Esophagus muscularis mucosa (tissue), 4 donors: ENCODE data around the gene TPRKB. TPM values are rescaled to one million over a fixed set of nuclear protein-coding genes. Genes with fewer than 3 reads are reported as not detected.
"Not testable (repeated sequence)": the region's sequence is repeated elsewhere in the genome, so short reads cannot be mapped to it uniquely, and the experiment has no call there.

Experiments used
- DNase-seq: peaks from one replicate; pipeline ENCODE4 v3.0.0-alpha.2; 2017; ENCODE audit errors: extremely low spot score
- H3K27ac ChIP-seq, 4 donors: fragments of 200-600 bp; sonication (generic); replicated peaks in 1 of 4; 1 replicate in 3 of 4; 2 replicates in 1 of 4; pipeline ENCODE4 v1.5.1; 2016 to 2019; ENCODE audit warnings: mild to moderate bottlenecking in 1 of 4
- H3K27me3 ChIP-seq, 4 donors: fragments of 200-600 bp; sonication (generic); one replicate each; pipeline versions ENCODE4 v1.5.1 to v1.6.0; 2016 to 2019
- H3K36me3 ChIP-seq, 4 donors: fragments of 200-600 bp; sonication (generic); one replicate each; pipeline ENCODE4 v1.5.1; 2016 to 2019
- H3K4me1 ChIP-seq, 4 donors: fragments of 200-600 bp; sonication (generic); one replicate each; pipeline ENCODE4 v1.5.1; 2016 to 2019
- H3K4me3 ChIP-seq, 4 donors: fragments of 200-600 bp; sonication (generic); 1 replicate in 2 of 4; 2 replicates in 2 of 4; pipeline ENCODE4 v1.5.1; 2016 to 2019; ENCODE audit warnings: mild to moderate bottlenecking in 4 of 4, moderate library complexity in 1 of 4
- H3K9me3 ChIP-seq, 4 donors: fragments of 200-600 bp; sonication (generic); 1 replicate in 3 of 4; 2 replicates in 1 of 4; pipeline ENCODE4 v1.5.1; 2016 to 2019
- CTCF ChIP-seq, 3 experiments: fragments of 200-600 bp in 2 of 3; fragments of 450-650 bp in 1 of 3; sonication (generic) in 2 of 3; IDR thresholded peaks; one replicate each; pipeline ENCODE4 v1.5.1; 2017 to 2019; ENCODE audit warnings: antibody characterized with exemption in 3 of 3, mild to moderate bottlenecking in 2 of 3, moderate library complexity in 1 of 3
- EP300 ChIP-seq: sonication (generic); formaldehyde crosslinking; IDR thresholded peaks from one replicate; pipeline ENCODE4 v1.6.1; 2017; ENCODE audit warnings: antibody characterized with exemption
- POLR2A ChIP-seq: fragments of 450-650 bp; IDR thresholded peaks from one replicate; pipeline ENCODE4 v1.6.1; 2017; ENCODE audit warnings: antibody characterized with exemption, moderate library complexity, mild to moderate bottlenecking, low read depth
- POLR2AphosphoS5 ChIP-seq, 2 donors: sonication (generic); formaldehyde crosslinking; IDR thresholded peaks; one replicate each; pipeline ENCODE4 v1.6.1; 2017; ENCODE audit warnings: antibody characterized with exemption in 2 of 2
- WGBS: methylation state at CpG from one replicate; pipeline ENCODE4 v1.1.5; 2018; 5-methylcytosine and 5-hydroxymethylcytosine counted together
- intact Hi-C: fragments of 100-400 bp; cut with DNase I; formaldehyde crosslinking; loops from one replicate; pipeline ENCODE4 v1.15.1; 2023
- total RNA-seq, 4 donors: library from RNA; depleted of rRNA; stranded (reverse); fragments of >200 nt; gene quantifications; one replicate each; pipeline versions ENCODE4 v1.1.0 to v1.2.1, GENCODE V29; 2016

TPRKB gene
- total RNA-seq, 4 donors from 2014 or later = 13.6 to 30.3 (median 23.4) TPM

- Histone ChIP-seq H3K9me3 (no peaks in the 10 kb centered on the region), H3K4me1 (no peaks in the 10 kb centered on the region), H3K36me3 (peaks cover 44 to 95% (median 81%) of the 10 kb centered on the region in 4 donors), H3K27me3 (no peaks in the 10 kb centered on the region), H3K27ac (no peak overlapping the region), H3K4me3 (no peak overlapping the region)
- intact Hi-C loops = no loop called here
- TF ChIP-seq POLR2AphosphoS5 (IDR thresholded peaks at IDR 0.05) (no peak), CTCF (IDR thresholded peaks at IDR 0.05) (no peak), POLR2A (no peak), EP300 (no peak)
- 84% methylated on average over 1 of the region's 1 CpG for WGBS
- no peak for DNase-seq
These were observed 29.2 kb upstream of the TPRKB start for GRCh38 chr2:73766349-73766748.

- no peak overlapping the region for H3K4me3 ChIP-seq
- TF ChIP-seq EP300 = no peak
- WGBS = 100% methylated on average over 1 of the region's 1 CpG
These were observed 27.8 kb upstream of the TPRKB start for GRCh38 chr2:73764945-73765344.

GRCh38 chr2:73762571-73762970 lies 25.4 kb upstream of the TPRKB start:
- intact Hi-C loops = no loop called here
- DNase-seq = no peak
- Histone ChIP-seq H3K4me3 (no peak overlapping the region), H3K9me3 (no peaks in the 10 kb centered on the region), H3K27ac (no peak overlapping the region), H3K27me3 (no peaks in the 10 kb centered on the region), H3K36me3 (peaks cover 45 to 83% (median 69%) of the 10 kb centered on the region in 4 donors), H3K4me1 (peaks cover 15 to 21% (median 16%) of the 10 kb centered on the region in 4 donors)
- TF ChIP-seq EP300 = no peak
- no peak for TF ChIP-seq POLR2AphosphoS5 (IDR thresholded peaks at IDR 0.05)
- TF ChIP-seq POLR2A = no peak
- no peak for TF ChIP-seq CTCF (IDR thresholded peaks at IDR 0.05)
- WGBS = 70% methylated on average over 1 of the region's 1 CpG

More at GRCh38 chr2:73764945-73765344, 27.8 kb upstream of the TPRKB start:
- DNase-seq = no peak
- Histone ChIP-seq H3K27ac (no peak overlapping the region), H3K9me3 (no peaks in the 10 kb centered on the region), H3K27me3 (no peaks in the 10 kb centered on the region), H3K36me3 (peaks cover 53 to 97% (median 85%) of the 10 kb centered on the region in 4 donors), H3K4me1 (peaks cover 3 to 7% (median 5%) of the 10 kb centered on the region in 4 donors)
- intact Hi-C loops = no loop called here

- no peak for DNase-seq
- Histone ChIP-seq H3K27ac (no peak overlapping the region), H3K36me3 (peaks cover 29 to 84% (median 60%) of the 10 kb centered on the region in 4 donors), H3K27me3 (no peaks in the 10 kb centered on the region), H3K4me3 (no peak overlapping the region), H3K4me1 (peaks cover 15 to 21% (median 16%) of the 10 kb centered on the region in 4 donors), H3K9me3 (no peaks in the 10 kb centered on the region)
- intact Hi-C loops = no loop called here
- WGBS = 88% methylated on average over 2 of the region's 2 CpGs
- TF ChIP-seq POLR2AphosphoS5 (IDR thresholded peaks at IDR 0.05) = no peak
- TF ChIP-seq POLR2A = no peak
- no peak for TF ChIP-seq EP300
- TF ChIP-seq CTCF (IDR thresholded peaks at IDR 0.05) = no peak
These were observed 22.8 kb upstream of the TPRKB start for GRCh38 chr2:73759904-73760303.

- intact Hi-C loops = no loop called here
- H3K9me3 ChIP-seq = no peaks in the 10 kb centered on the region
- H3K27ac ChIP-seq = no peak overlapping the region
- peaks cover 24 to 84% (median 59%) of the 10 kb centered on the region in 4 donors for H3K36me3 ChIP-seq
- H3K4me1 ChIP-seq = peaks cover 15 to 21% (median 16%) of the 10 kb centered on the region in 4 donors
- H3K27me3 ChIP-seq = no peaks in the 10 kb centered on the region
- TF ChIP-seq CTCF (IDR thresholded peaks at IDR 0.05) = no peak
- no peak for TF ChIP-seq POLR2AphosphoS5 (IDR thresholded peaks at IDR 0.05)
- TF ChIP-seq POLR2A = no peak
- TF ChIP-seq EP300 = no peak
- H3K4me3 ChIP-seq = no peak overlapping the region
- 21% methylated on average over 2 of the region's 3 CpGs for WGBS
- no peak for DNase-seq
These were observed 22.2 kb upstream of the TPRKB start for GRCh38 chr2:73759285-73759764.

GRCh38 chr2:73754332-73754731 lies 17.2 kb upstream of the TPRKB start:
- WGBS = 95% methylated on average over 7 of the region's 7 CpGs
- H3K4me3 ChIP-seq, H3K4me1 ChIP-seq, H3K27me3 ChIP-seq, intact Hi-C loops, H3K27ac ChIP-seq, DNase-seq, H3K9me3 ChIP-seq: not testable (repeated sequence)
- peaks cover 4 to 83% (median 62%) of the 10 kb centered on the region in 4 donors for H3K36me3 ChIP-seq
